ENCODE data around the gene CCNF. TPM values are rescaled to one million over a fixed set of nuclear protein-coding genes. Genes with fewer than 3 reads are reported as not detected.

Gene CCNF
- total RNA-seq, 1 experiment from 2014 or later, result 60.8 TPM

DNA sequence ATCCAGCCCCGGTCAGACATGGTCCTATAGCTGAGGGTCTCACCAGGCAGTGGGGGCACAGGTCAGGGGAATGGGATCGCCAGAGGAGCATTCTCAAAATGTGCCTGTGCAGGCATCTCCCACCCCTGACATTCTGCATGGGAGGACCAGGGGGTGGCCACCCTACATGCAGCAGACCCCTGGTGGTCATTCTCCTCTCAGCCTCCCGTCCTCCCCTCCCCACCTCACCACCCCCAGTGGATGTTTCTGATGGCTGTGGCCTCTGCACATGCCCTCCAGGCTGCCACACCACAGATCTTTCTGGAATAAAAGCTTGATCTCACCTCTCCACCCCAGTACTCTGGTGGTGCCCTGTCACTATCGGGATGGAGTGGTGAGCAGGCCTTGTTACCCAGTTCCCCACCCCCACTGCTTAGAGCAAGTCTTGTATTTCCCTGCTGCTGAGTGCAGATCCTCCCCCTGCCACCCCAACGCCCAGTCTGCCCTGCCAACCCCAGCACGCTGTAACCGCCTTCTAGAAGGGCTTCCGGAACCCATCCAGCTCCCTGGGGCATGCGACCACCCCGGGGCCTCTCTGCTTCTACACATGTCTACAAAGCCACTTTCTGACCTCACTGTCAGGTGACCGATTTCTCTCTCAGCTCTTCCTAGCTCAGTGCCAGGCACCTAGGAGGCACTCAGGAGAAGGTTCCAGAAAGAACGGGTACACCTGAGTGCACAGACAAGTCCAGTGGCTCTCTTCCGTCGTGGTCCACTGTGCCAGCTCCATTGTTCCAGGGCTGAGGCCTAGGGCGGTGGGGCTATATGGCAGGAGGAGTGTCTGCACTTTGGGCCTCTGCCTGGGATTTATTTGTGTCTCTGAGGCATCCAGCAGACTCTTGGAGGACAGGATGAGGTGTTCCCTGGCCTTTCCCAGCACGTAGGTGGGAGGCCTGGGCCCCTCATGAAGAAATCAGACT lies 55.0 kb downstream of the CCNF start:
- Histone ChIP-seq H3K4me3 (replicated peaks in 1 of 2; ENCODE audit: low read depth in 1 of 2, low read length in 2 of 2) (no peak overlapping the region), H3K4me1 (ENCODE audit: control insufficient read depth in 1 of 2, insufficient read depth in 2 of 2, low read length in 2 of 2) (no peaks in the 10 kb centered on the region), H3K4me2 (ENCODE audit: low read length) (no peak overlapping the region), H3K27me3 (ENCODE audit: insufficient read depth, low read length) (no peaks in the 10 kb centered on the region), H2AFZ (ENCODE audit: low read depth, low read length, poor library complexity, severe bottlenecking) (no peak overlapping the region), H3K9me3 (ENCODE audit: control insufficient read depth in 1 of 2, insufficient read depth in 1 of 2, low read depth in 1 of 2, low read length in 2 of 2) (no peaks in the 10 kb centered on the region), H3K9me2 (ENCODE audit: insufficient read depth) (no peaks in the 10 kb centered on the region), H3K9ac (ENCODE audit: low read length) (no peak overlapping the region), H4K20me1 (ENCODE audit: insufficient read depth) (no peaks in the 10 kb centered on the region), H3K79me2 (ENCODE audit: insufficient read depth, low read length) (peaks cover 9% of the 10 kb centered on the region; the same call in 1 of the 2 replicates), H3K36me3 (ENCODE audit: control insufficient read depth in 1 of 2, insufficient read depth in 2 of 2, low read length in 2 of 2) (no peaks in the 10 kb centered on the region), H3K27ac (ENCODE audit: low read depth, low read length) (no peak overlapping the region)
- POLR2A ChIA-PET, result no interaction called here
- no TSS peak for BruUV-seq (replicated peaks)
- CTCF ChIA-PET, result no interaction called here
- TF ChIP-seq FOSL1 (IDR thresholded peaks at IDR 0.05; ENCODE audit: low read depth), result no peak
- TF ChIP-seq SRF (IDR thresholded peaks at IDR 0.05; ENCODE audit: low read depth), result no peak
- TF ChIP-seq, protein P1, sequence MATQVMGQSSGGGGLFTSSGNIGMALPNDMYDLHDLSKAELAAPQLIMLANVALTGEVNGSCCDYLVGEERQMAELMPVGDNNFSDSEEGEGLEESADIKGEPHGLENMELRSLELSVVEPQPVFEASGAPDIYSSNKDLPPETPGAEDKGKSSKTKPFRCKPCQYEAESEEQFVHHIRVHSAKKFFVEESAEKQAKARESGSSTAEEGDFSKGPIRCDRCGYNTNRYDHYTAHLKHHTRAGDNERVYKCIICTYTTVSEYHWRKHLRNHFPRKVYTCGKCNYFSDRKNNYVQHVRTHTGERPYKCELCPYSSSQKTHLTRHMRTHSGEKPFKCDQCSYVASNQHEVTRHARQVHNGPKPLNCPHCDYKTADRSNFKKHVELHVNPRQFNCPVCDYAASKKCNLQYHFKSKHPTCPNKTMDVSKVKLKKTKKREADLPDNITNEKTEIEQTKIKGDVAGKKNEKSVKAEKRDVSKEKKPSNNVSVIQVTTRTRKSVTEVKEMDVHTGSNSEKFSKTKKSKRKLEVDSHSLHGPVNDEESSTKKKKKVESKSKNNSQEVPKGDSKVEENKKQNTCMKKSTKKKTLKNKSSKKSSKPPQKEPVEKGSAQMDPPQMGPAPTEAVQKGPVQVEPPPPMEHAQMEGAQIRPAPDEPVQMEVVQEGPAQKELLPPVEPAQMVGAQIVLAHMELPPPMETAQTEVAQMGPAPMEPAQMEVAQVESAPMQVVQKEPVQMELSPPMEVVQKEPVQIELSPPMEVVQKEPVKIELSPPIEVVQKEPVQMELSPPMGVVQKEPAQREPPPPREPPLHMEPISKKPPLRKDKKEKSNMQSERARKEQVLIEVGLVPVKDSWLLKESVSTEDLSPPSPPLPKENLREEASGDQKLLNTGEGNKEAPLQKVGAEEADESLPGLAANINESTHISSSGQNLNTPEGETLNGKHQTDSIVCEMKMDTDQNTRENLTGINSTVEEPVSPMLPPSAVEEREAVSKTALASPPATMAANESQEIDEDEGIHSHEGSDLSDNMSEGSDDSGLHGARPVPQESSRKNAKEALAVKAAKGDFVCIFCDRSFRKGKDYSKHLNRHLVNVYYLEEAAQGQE (IDR thresholded peaks at IDR 0.05; ENCODE audit: low read depth), result no peak
- TF ChIP-seq, protein P2, sequence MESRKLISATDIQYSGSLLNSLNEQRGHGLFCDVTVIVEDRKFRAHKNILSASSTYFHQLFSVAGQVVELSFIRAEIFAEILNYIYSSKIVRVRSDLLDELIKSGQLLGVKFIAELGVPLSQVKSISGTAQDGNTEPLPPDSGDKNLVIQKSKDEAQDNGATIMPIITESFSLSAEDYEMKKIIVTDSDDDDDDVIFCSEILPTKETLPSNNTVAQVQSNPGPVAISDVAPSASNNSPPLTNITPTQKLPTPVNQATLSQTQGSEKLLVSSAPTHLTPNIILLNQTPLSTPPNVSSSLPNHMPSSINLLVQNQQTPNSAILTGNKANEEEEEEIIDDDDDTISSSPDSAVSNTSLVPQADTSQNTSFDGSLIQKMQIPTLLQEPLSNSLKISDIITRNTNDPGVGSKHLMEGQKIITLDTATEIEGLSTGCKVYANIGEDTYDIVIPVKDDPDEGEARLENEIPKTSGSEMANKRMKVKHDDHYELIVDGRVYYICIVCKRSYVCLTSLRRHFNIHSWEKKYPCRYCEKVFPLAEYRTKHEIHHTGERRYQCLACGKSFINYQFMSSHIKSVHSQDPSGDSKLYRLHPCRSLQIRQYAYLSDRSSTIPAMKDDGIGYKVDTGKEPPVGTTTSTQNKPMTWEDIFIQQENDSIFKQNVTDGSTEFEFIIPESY (IDR thresholded peaks at IDR 0.05; ENCODE audit: extremely low read depth, insufficient replicate concordance, low read length), result no peak
- TF ChIP-seq POLR2AphosphoS5 (IDR thresholded peaks at IDR 0.05; ENCODE audit: low read depth, low read length), result no peak
- TF ChIP-seq SP1 (IDR thresholded peaks at IDR 0.05; ENCODE audit: low read depth), result no peak
- no peak for TF ChIP-seq TCF7L2 (IDR thresholded peaks at IDR 0.05; ENCODE audit: borderline replicate concordance, extremely low read depth, insufficient read depth, insufficient read length)
- no peak for TF ChIP-seq POLR2A (IDR thresholded peaks at IDR 0.05; ENCODE audit: borderline replicate concordance, extremely low read depth, insufficient read depth, insufficient read length)
- no peak for TF ChIP-seq YY1 (IDR thresholded peaks at IDR 0.05; ENCODE audit: extremely low read depth, insufficient replicate concordance, low read depth, low read length)
- no peak for TF ChIP-seq RAD21 (IDR thresholded peaks at IDR 0.05; ENCODE audit: low read depth)
- no peak for TF ChIP-seq CBX3 (IDR thresholded peaks at IDR 0.05; ENCODE audit: low read depth)
- TF ChIP-seq EGR1 (IDR thresholded peaks at IDR 0.05; ENCODE audit: low read depth), result no peak
- no peak for DNase-seq (ENCODE audit: low read depth, low spot score)
- intact Hi-C loops (cut with micrococcal nuclease), result no loop called here
- no peak for ATAC-seq
- RAD21 ChIA-PET (ENCODE audit: low non-redundant PET in 1 of 2, low total read pairs in 2 of 2, uncharacterized antibody in 2 of 2, unreplicated experiment in 2 of 2), result no interaction called here
